Measurements from ENCODE around the gene RTBDN.

DNA sequence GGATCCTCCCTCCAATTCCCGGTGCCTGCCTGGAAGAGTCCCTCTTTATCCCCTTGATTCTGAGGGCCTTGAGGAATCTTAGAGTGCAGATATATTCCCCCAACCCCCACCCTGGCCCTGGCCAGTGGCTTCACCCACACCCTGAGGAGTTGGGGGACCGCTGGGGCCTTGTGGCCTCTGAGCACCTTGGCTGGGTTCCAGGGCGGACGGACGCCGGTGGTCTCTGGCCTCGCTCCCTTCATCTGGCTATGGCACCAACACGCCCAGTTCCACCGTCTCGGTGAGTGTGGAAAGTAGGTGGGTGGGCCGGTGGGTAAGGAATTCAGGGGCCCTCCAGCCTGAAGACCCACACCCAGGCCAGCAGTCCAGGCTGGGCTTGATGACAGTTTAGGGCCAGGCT, 8.9 kb upstream of the RTBDN start:
- TF ChIP-seq FOXA1 (IDR thresholded peaks at IDR 0.05) (no peak), ZNF384 (IDR thresholded peaks at IDR 0.05) (no peak), SUZ12 (IDR thresholded peaks at IDR 0.05) (no peak), SP1 (IDR thresholded peaks at IDR 0.05) (no peak), TARDBP (IDR thresholded peaks at IDR 0.05) (no peak), NFRKB (IDR thresholded peaks at IDR 0.05) (no peak)
